K562 (cell line): Measurements from ENCODE around the gene SLAMF6. TPM values are rescaled to one million over a fixed set of nuclear protein-coding genes. Genes with fewer than 3 reads are reported as not detected.

Experiments
- DIDO1 ChIP-seq: fragments of 450-650 bp; IDR thresholded peaks from 2 replicates; pipeline ENCODE4 v1.6.1; 2016; ENCODE audit warnings: low read depth, missing biosample characterization, missing genetic modification characterization
- EP400 ChIP-seq: fragments of 450-650 bp; IDR thresholded peaks from 2 replicates; pipeline ENCODE4 v1.6.1; 2017; ENCODE audit warnings: antibody characterized with exemption, mild to moderate bottlenecking, moderate library complexity
- HMG20B ChIP-seq: fragments of 250-450 bp; sonication (Bioruptor Pico); IDR thresholded peaks from 2 replicates; pipeline ENCODE4 v1.5.0; 2021; ENCODE audit warnings: mild to moderate bottlenecking
- KAT7 ChIP-seq: sonication (generic); formaldehyde crosslinking; IDR thresholded peaks from 2 replicates; pipeline ENCODE4 v1.8.0; 2022; ENCODE audit warnings: missing genetic modification reagents, mild to moderate bottlenecking, borderline replicate concordance
- MAFK ChIP-seq: IDR thresholded peaks from 2 replicates; pipeline ENCODE4 v1.6.1; 2011; ENCODE audit warnings: low read length, improper control_type of control experiment
- MED1 ChIP-seq: sonication (generic); formaldehyde crosslinking; IDR thresholded peaks from 2 replicates; pipeline ENCODE4 v1.8.1; 2023; ENCODE audit warnings: missing genetic modification reagents, borderline replicate concordance
- NFRKB ChIP-seq: fragments of 450-650 bp; IDR thresholded peaks from 2 replicates; pipeline ENCODE4 v1.6.1; 2016; ENCODE audit warnings: low read depth
- PATZ1 ChIP-seq: fragments of 250-450 bp; sonication (Bioruptor Pico); IDR thresholded peaks from 2 replicates; pipeline ENCODE4 v1.5.0; 2020; ENCODE audit warnings: mild to moderate bottlenecking, borderline replicate concordance
- PHF21A ChIP-seq: fragments of 450-650 bp; IDR thresholded peaks from 2 replicates; pipeline ENCODE4 v1.6.1; 2017; ENCODE audit warnings: low read depth, borderline replicate concordance
- PHTF2 ChIP-seq: fragments of 250-450 bp; sonication (Bioruptor Pico); IDR thresholded peaks from 2 replicates; pipeline ENCODE4 v1.5.0; 2021; ENCODE audit warnings: mild to moderate bottlenecking
- RAD21 ChIP-seq, 2 experiments: fragments of 250-450 bp in 1 of 2; fragments of 450-650 bp in 1 of 2; sonication (Bioruptor Pico) in 1 of 2; formaldehyde crosslinking in 1 of 2; IDR thresholded peaks in 1 of 2; conservative IDR thresholded peaks in 1 of 2; 2 replicates each; pipeline versions ENCODE4 v1.4.0 to v1.8.0; 2020 to 2022; ENCODE audit warnings: mild to moderate bottlenecking in 2 of 2, moderate library complexity in 1 of 2
- RUNX1 ChIP-seq: sonication (generic); IDR thresholded peaks from 2 replicates; pipeline ENCODE4 v1.6.1; 2016; ENCODE audit warnings: antibody characterized with exemption, low read depth
- SP2 ChIP-seq: IDR thresholded peaks from 2 replicates; pipeline ENCODE4 v1.6.1; 2011; ENCODE audit warnings: mild to moderate bottlenecking, low read depth, low read length, moderate library complexity; ENCODE audit not compliant: poor library complexity, severe bottlenecking; ENCODE audit errors: extremely low read depth
- TAF7 ChIP-seq: fragments of 450-650 bp; IDR thresholded peaks from 2 replicates; pipeline ENCODE4 v1.6.1; 2016; ENCODE audit warnings: missing genetic modification characterization, missing compliant biosample characterization
- TAL1 ChIP-seq: fragments of 450-650 bp; IDR thresholded peaks from 2 replicates; pipeline ENCODE4 v1.6.1; 2016; ENCODE audit warnings: mild to moderate bottlenecking
- TCF15 ChIP-seq: fragments of 250-450 bp; sonication (Bioruptor Pico); IDR thresholded peaks from 2 replicates; pipeline ENCODE4 v1.8.0; 2022; ENCODE audit warnings: moderate library complexity, mild to moderate bottlenecking, inconsistent platforms
- TFAP4 ChIP-seq: sonication (generic); formaldehyde crosslinking; IDR thresholded peaks from 2 replicates; pipeline ENCODE4 v1.8.0; 2022; ENCODE audit warnings: missing genetic modification reagents, mild to moderate bottlenecking, moderate library complexity, borderline replicate concordance
- ZBTB5 ChIP-seq: fragments of 450-650 bp; IDR thresholded peaks from 2 replicates; pipeline ENCODE4 v1.6.1; 2017; ENCODE audit warnings: antibody characterized with exemption
- ZNF444 ChIP-seq: fragments of 250-450 bp; sonication (Bioruptor Pico); IDR thresholded peaks from 2 replicates; pipeline ENCODE4 v1.4.0; 2020; ENCODE audit warnings: mild to moderate bottlenecking, moderate library complexity
- polyA plus RNA-seq, 8 experiments: library from polyadenylated mRNA; depleted of rRNA in 4 of 8; stranded (reverse) in 5 of 8; unstranded in 3 of 8; fragments of >200 nt; fragmentation: Nextera tagmentation in 2 of 8; fragmentation: Illumina TruSeq in 1 of 8; extraction: Ambion mirVana in 2 of 8; extraction: Trizol in 1 of 8; gene quantifications; 2 replicates each; pipeline versions ENCODE4 v1.2.1 to v1.2.3, GENCODE V29; 2011 to 2014; ENCODE audit warnings: inconsistent platforms in 1 of 8, missing spikeins in 1 of 8
- total RNA-seq, 7 experiments: library from RNA; depleted of rRNA in 6 of 7; stranded (reverse); fragments of >200 nt in 6 of 7; fragmentation: Illumina TruSeq in 2 of 7; extraction: Trizol in 2 of 7; gene quantifications; 2 replicates each; pipeline versions ENCODE4 v1.2.1 to v1.2.3, GENCODE V29; 2011 to 2021; ENCODE audit warnings: low replicate concordance in 1 of 7
- TF ChIP-seq, protein P1 (sequence below): sonication (generic); formaldehyde crosslinking; IDR thresholded peaks from 2 replicates; pipeline ENCODE4 v1.8.1; 2023; ENCODE audit warnings: mild to moderate bottlenecking, missing genetic modification reagents

SLAMF6 gene
- total and polyA plus RNA-seq, 9 of the 15 experiments (the other 6 are each of a cell fraction or from before 2014, with no cell fraction given) = 0.56 to 4.8 (median 1.1) TPM

DNA sequence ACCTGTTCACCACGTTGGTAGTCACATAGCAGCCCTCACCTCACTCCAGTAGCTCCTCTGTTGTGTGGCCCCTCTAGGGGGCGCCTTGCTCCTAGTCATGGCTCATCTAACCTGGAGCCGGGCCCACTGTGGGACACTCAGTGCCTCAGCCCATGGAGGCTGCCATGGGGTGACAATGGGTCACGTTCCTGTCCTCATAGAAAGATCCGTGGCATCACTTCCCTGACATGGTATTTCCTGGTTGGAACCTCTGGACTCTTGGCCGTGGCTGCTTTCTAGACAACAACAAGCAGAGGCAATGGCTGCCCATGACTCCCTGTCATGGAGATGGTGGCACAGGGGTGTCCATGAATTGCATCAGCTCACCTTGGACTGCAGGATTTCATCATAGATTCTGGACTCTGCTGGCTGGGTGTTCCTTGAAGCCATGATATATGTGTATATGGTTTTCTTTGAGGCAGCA lies 27.5 kb upstream of the SLAMF6 start (continued):
- TF ChIP-seq SP2 = no peak
- no peak for TF ChIP-seq EP400
- TF ChIP-seq MAFK = no peak
- no peak for TF ChIP-seq TAL1
- TF ChIP-seq MED1 (CRISPR knock-in tag) = no peak
- TF ChIP-seq PHF21A = no peak
- no peak for TF ChIP-seq HMG20B
- 0 out of 2 replicates have a peak, but pooled peaks have one; percentile 17 for TF ChIP-seq PATZ1
- TF ChIP-seq RAD21 (CRISPR knock-in tag; conservative IDR thresholded peaks at IDR 0.05 in 1 of 2, IDR thresholded peaks at IDR 0.05 in 1 of 2) = peak in 1 of 2 experiments; percentile 63; a peak in 2 of 4 replicates
- TF ChIP-seq TAF7 = peak; percentile 41; the same call in 1 of the 2 replicates
- no peak for TF ChIP-seq ZBTB5
- TF ChIP-seq KAT7 (CRISPR knock-in tag) = no peak
- TF ChIP-seq TFAP4 (CRISPR knock-in tag) = no peak
- TF ChIP-seq TCF15 (CRISPR knock-in tag) = 0 out of 2 replicates have a peak, but pooled peaks have one; percentile 23
- TF ChIP-seq ZNF444 (CRISPR knock-in tag) = no peak
- no peak for TF ChIP-seq NFRKB
- no peak for TF ChIP-seq PHTF2 (CRISPR knock-in tag)
- TF ChIP-seq, protein P1, sequence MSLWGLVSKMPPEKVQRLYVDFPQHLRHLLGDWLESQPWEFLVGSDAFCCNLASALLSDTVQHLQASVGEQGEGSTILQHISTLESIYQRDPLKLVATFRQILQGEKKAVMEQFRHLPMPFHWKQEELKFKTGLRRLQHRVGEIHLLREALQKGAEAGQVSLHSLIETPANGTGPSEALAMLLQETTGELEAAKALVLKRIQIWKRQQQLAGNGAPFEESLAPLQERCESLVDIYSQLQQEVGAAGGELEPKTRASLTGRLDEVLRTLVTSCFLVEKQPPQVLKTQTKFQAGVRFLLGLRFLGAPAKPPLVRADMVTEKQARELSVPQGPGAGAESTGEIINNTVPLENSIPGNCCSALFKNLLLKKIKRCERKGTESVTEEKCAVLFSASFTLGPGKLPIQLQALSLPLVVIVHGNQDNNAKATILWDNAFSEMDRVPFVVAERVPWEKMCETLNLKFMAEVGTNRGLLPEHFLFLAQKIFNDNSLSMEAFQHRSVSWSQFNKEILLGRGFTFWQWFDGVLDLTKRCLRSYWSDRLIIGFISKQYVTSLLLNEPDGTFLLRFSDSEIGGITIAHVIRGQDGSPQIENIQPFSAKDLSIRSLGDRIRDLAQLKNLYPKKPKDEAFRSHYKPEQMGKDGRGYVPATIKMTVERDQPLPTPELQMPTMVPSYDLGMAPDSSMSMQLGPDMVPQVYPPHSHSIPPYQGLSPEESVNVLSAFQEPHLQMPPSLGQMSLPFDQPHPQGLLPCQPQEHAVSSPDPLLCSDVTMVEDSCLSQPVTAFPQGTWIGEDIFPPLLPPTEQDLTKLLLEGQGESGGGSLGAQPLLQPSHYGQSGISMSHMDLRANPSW = no peak
- no peak for TF ChIP-seq RUNX1
- TF ChIP-seq DIDO1 (tag) = no peak
